Measurements from ENCODE around the gene FANCM.

The FANCM gene

DNA sequence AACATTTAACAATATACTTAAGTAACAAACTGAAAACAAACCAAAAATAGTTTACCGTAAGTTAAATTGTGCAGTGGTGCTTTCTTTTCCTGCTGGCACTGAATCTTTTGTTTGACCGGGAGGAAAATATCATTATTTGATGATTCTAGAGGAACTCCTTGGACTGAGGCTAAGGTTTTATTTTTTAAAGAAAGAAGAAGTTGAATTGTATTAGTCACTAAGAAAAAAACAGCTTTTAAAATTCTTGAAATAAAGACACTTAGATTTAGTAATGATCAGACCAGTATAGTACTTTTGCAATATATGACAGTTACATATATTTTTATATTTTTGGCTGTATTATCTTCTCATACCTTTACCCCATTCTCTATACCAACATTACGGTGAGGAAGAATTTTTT, 107.0 kb downstream of the FANCM start:
- no peak for DNase-seq (ENCODE audit: low read depth in 2 of 2)

DNA sequence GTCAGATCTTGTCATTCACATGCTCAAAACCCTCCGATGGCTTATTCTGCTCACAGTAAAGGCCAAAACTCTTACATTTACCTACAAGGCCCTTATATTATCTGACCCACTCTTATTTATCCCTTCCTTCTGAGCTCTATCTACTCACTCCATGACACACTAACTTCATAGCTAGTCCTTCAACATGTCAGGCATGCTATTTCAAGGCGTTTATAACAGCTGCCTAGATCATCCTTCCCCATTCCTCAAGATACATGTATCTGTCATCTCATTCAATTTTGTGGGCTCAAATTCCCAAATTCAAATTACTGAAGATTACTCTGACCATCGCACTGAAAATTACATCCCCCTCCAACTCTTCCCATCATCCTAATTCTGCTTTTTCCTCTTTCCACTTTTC, 110.4 kb downstream of the FANCM start:
- DNase-seq (ENCODE audit: low read depth in 2 of 2), result no peak

DNA sequence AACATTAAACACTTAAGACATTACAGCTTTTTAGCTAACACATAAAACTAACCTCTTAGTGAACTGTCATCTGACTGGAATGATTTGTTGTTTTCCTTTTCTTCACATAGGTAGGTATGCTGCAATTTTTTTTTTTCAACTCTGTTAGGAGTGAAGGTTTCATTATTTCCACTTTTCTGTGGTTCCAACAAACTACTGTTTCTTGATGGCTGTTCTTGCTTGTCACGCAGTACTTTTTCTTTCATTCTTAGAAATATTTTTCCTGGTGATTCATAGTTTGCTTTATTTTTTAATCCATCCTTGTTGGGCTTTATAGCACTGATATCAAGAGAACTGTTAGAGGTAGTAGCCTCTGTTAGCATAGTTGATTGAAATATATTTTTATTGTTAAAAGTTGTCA, 111.0 kb downstream of the FANCM start:
- no peak for DNase-seq (ENCODE audit: low read depth in 2 of 2)

DNA sequence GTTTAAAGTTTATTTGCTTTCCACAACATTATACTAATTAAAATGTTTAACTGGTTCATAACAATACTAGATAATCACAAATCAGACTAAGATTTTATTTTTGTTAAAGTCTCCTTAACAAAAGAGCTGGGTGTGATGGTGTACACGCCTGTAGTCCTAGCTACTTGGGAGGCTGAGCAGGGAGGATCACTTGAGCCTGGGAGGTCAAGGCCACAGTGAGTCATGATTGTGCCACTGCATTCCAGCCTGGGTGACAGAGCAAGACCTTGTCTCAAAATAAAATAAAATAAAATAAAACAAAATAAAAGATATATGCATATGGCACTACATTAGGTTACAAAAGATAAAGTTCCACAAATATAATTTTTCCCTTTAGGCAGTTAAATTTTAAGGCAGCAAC, 111.7 kb downstream of the FANCM start:
- no peak for DNase-seq (ENCODE audit: low read depth in 2 of 2)

DNA sequence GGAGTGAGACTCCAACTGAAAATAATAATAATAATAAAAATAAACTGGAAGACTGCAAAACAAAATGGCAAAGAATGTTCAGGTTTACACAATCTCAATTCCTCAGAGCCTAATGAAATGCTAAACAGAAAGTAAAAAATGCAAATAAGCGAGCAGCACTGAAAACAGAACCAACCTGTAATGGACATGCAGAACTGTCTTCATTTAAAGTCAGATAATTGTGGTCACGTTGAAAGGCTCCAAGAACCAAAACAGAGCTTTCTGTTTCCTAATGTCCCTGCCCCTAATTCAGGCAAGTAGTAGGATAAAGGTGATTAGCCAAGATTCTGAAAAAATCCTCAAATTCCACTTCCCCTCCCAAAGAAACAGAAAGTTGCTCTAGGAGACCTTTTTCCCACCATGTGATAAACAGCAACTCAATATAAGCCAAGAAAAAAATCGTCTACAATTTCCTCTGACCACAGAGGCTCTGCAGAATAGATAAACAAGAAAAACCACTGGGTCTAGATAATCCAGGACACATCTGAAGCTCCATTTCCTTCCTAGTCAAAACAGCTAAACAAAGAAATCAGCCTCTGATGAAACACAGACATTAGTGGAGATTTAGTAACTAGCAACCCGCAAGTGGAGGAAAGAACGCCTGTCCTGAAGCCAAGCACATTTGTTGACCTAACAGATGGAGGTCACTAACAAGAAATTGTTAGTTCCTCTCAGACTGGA, 114.3 kb downstream of the FANCM start:
- DNase-seq (ENCODE audit: low read depth in 2 of 2), result peak; percentile 3 to 7

All from fibroblast of skin of left biceps (primary cell).